Mammary epithelial cell (primary cell): ENCODE results near the gene DEFB126.
"Not testable (repeated sequence)": the region's sequence is repeated elsewhere in the genome, so short reads cannot be mapped to it uniquely, and the experiment has no call there.

Experiments
- CTCF ChIP-seq, 2 donors: IDR thresholded peaks in 1 of 2; conservative IDR thresholded peaks in 1 of 2; 2 replicates each; pipeline ENCODE4 v1.5.1; 2011 to 2012; ENCODE audit warnings: inconsistent platforms in 2 of 2, low read length in 2 of 2, mild to moderate bottlenecking in 2 of 2, control low read depth in 1 of 2, low read depth in 1 of 2; ENCODE audit not compliant: insufficient read depth in 1 of 2; ENCODE audit errors: extremely low read depth in 1 of 2
- EZH2 ChIP-seq: IDR thresholded peaks from 2 replicates; pipeline ENCODE4 v1.6.1; 2012; ENCODE audit warnings: low read length, inconsistent platforms, borderline replicate concordance

DNA sequence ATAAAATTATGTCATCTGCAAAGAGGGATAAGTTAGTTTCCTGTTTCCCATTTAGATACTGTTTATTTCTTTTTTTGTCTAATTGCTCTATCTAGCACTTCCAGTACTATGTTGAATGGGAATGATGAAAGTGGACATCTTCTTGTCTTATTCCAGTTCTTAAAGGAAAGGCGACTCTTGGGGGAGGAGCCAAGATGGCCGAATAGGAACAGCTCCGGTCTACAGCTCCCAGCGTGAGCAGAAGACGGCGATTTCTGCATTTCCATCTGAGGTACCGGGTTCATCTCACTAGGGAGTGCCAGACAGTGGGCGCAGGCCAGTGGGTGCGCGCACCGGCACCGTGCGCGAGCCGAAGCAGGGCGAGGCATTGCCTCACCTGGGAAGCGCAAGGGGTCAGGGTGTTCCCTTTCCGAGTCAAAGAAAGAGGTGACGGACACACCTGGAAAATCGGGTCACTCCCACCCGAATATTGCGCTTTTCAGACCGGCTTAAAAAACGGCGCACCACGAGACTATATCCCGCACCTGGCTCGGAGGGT, 12.5 kb upstream of the DEFB126 start:
- TF ChIP-seq CTCF (conservative IDR thresholded peaks at IDR 0.05 in 1 of 2, IDR thresholded peaks at IDR 0.05 in 1 of 2; ENCODE audit: extremely low read depth in 1 of 2, insufficient read depth in 1 of 2, low read depth in 1 of 2, low read length in 2 of 2); EZH2: not testable (repeated sequence)
